OCI-LY3 (cell line): Measurements from ENCODE around the gene GRIK2.

ENCODE experiments used
- H2AFZ ChIP-seq: fragments of 200-600, 300-600 bp; shearing (Covaris generic); 2 replicates; pipeline ENCODE4 v1.6.0; 2014; ENCODE audit warnings: antibody characterized with exemption, low read depth, low read length
- H3K27ac ChIP-seq: fragments of 200-600, 300-600 bp; sonication (generic); 2 replicates; pipeline ENCODE4 v1.5.1; 2014; ENCODE audit warnings: mild to moderate bottlenecking, low read length, moderate library complexity, mixed read lengths
- H3K27me3 ChIP-seq: fragments of 200-600, 300-600 bp; sonication (generic); 2 replicates; pipeline ENCODE4 v1.6.1; 2014; ENCODE audit warnings: low read depth, low read length, mixed read lengths
- H3K36me3 ChIP-seq: fragments of 200-600, 300-600 bp; sonication (generic); replicated peaks from 2 replicates; pipeline ENCODE3; 2014; ENCODE audit warnings: low read depth, low read length, mixed read lengths
- H3K4me1 ChIP-seq: fragments of 300-600, 200-600 bp; sonication (generic); 2 replicates; pipeline ENCODE4 v1.6.1; 2014; ENCODE audit warnings: low read length, mixed read lengths
- H3K4me2 ChIP-seq: fragments of 200-600, 300-600 bp; sonication (generic); 2 replicates; pipeline ENCODE4 v1.6.1; 2014; ENCODE audit warnings: low read length, mixed read lengths
- H3K4me3 ChIP-seq: fragments of 300-600, 200-600 bp; sonication (generic); 2 replicates; pipeline ENCODE4 v1.5.1; 2014; ENCODE audit warnings: antibody characterized with exemption, mild to moderate bottlenecking, low read length, moderate library complexity
- H3K79me2 ChIP-seq: fragments of 300-600, 200-600 bp; shearing (Covaris generic); 2 replicates; pipeline ENCODE4 v1.6.1; 2014; ENCODE audit warnings: mild to moderate bottlenecking, low read length, mixed read lengths
- H3K9ac ChIP-seq: fragments of 300-600, 200-600 bp; shearing (Covaris generic); 2 replicates; pipeline ENCODE4 v1.6.0; 2014; ENCODE audit warnings: mild to moderate bottlenecking, low read length, moderate library complexity
- H3K9me3 ChIP-seq: fragments of 200-600, 300-600 bp; shearing (Covaris generic); 2 replicates; pipeline ENCODE4 v1.6.1; 2014; ENCODE audit warnings: low read length, mixed read lengths; ENCODE audit not compliant: insufficient read depth
- H4K20me1 ChIP-seq: fragments of 200-600, 300-600 bp; sonication (generic); 2 replicates; pipeline ENCODE4 v1.6.1; 2016; ENCODE audit warnings: low read length, mixed read lengths; ENCODE audit not compliant: insufficient read depth
- CTCF ChIP-seq: fragments of 200-600, 300-600 bp; sonication (generic); IDR thresholded peaks from 2 replicates; pipeline ENCODE4 v1.5.1; 2014; ENCODE audit warnings: antibody characterized with exemption, low read length, low read depth
- EZH2phosphoT487 ChIP-seq: fragments of 200-600 bp; shearing (Covaris generic); IDR thresholded peaks from 2 replicates; pipeline ENCODE4 v1.6.1; 2018; ENCODE audit warnings: antibody characterized with exemption, mixed run types, low read depth

The GRIK2 gene

GRCh38 chr6:101597693-101598092 lies 204.2 kb downstream of the GRIK2 start:
- no peak overlapping the region for H3K27ac ChIP-seq

GRCh38 chr6:101605426-101605825 lies 211.9 kb downstream of the GRIK2 start:
- no peaks in the 10 kb centered on the region for H3K36me3 ChIP-seq
- H3K4me3 ChIP-seq = no peak overlapping the region
- H3K9me3 ChIP-seq = no peaks in the 10 kb centered on the region
- no peak overlapping the region for H3K27ac ChIP-seq
- H3K79me2 ChIP-seq = no peaks in the 10 kb centered on the region
- TF ChIP-seq EZH2phosphoT487 (no peak), CTCF (no peak)
- no peak overlapping the region for H3K9ac ChIP-seq
- peaks cover 3% of the 10 kb centered on the region; the same call in 1 of the 2 replicates for H4K20me1 ChIP-seq
- no peak overlapping the region for H2AFZ ChIP-seq
- peak overlapping the region; percentile 27; the same call in 1 of the 2 replicates for H3K4me2 ChIP-seq
- 0 out of 2 replicates have a peak, but pooled peaks cover 3% of the 10 kb centered on the region for H3K27me3 ChIP-seq
- peaks cover 22% of the 10 kb centered on the region for H3K4me1 ChIP-seq

More at GRCh38 chr6:101597693-101598092, 204.2 kb downstream of the GRIK2 start:
- Histone ChIP-seq H3K4me2 (no peak overlapping the region), H3K9ac (no peak overlapping the region), H3K36me3 (no peaks in the 10 kb centered on the region), H3K4me1 (no peaks in the 10 kb centered on the region), H3K9me3 (no peaks in the 10 kb centered on the region), H3K79me2 (no peaks in the 10 kb centered on the region), H3K4me3 (no peak overlapping the region), H4K20me1 (no peaks in the 10 kb centered on the region), H3K27me3 (no peaks in the 10 kb centered on the region), H2AFZ (no peak overlapping the region)
- TF ChIP-seq CTCF = no peak
- no peak for TF ChIP-seq EZH2phosphoT487

- peaks cover 3% of the 10 kb centered on the region; the same call in 1 of the 2 replicates for H4K20me1 ChIP-seq
- H3K27ac ChIP-seq = no peak overlapping the region
- no peak overlapping the region for H3K9ac ChIP-seq
- 0 out of 2 replicates have a peak, but pooled peaks cover 3% of the 10 kb centered on the region for H3K27me3 ChIP-seq
- no peak overlapping the region for H2AFZ ChIP-seq
- no peaks in the 10 kb centered on the region for H3K9me3 ChIP-seq
- no peaks in the 10 kb centered on the region for H3K36me3 ChIP-seq
- TF ChIP-seq CTCF (no peak), EZH2phosphoT487 (no peak)
- H3K4me2 ChIP-seq = peak overlapping the region; percentile 27
- no peaks in the 10 kb centered on the region for H3K79me2 ChIP-seq
- peaks cover 22% of the 10 kb centered on the region for H3K4me1 ChIP-seq
- no peak overlapping the region for H3K4me3 ChIP-seq
These were observed 212.4 kb downstream of the GRIK2 start for GRCh38 chr6:101605874-101606273.

GRCh38 chr6:101607111-101607690 lies 213.7 kb downstream of the GRIK2 start:
- Histone ChIP-seq H2AFZ (no peak overlapping the region), H3K4me2 (no peak overlapping the region), H3K36me3 (no peaks in the 10 kb centered on the region)

More at GRCh38 chr6:101607111-101607690, 213.7 kb downstream of the GRIK2 start:
- no peak overlapping the region for H3K9ac ChIP-seq
- H4K20me1 ChIP-seq = peaks cover 3% of the 10 kb centered on the region; the same call in 1 of the 2 replicates
- peaks cover 22% of the 10 kb centered on the region for H3K4me1 ChIP-seq
- H3K9me3 ChIP-seq = no peaks in the 10 kb centered on the region
- H3K4me3 ChIP-seq = no peak overlapping the region
- no peaks in the 10 kb centered on the region for H3K79me2 ChIP-seq
- 0 out of 2 replicates have a peak, but pooled peaks cover 3% of the 10 kb centered on the region for H3K27me3 ChIP-seq
- H3K27ac ChIP-seq = no peak overlapping the region
- TF ChIP-seq EZH2phosphoT487 (no peak), CTCF (no peak)
